Measurements from ENCODE around the gene DENND4B. TPM values are rescaled to one million over a fixed set of nuclear protein-coding genes. Genes with fewer than 3 reads are reported as not detected.
"Not testable (repeated sequence)": the region's sequence is repeated elsewhere in the genome, so short reads cannot be mapped to it uniquely, and the experiment has no call there.

Gene DENND4B
- total RNA-seq, 1 donor from 2014 or later: 42.5 TPM

GRCh38 chr1:153916297-153916696 lies 30.2 kb downstream of the DENND4B start:
- no peak for TF ChIP-seq CTCF (conservative IDR thresholded peaks at IDR 0.05; ENCODE audit: low read depth, low read length)

GRCh38 chr1:153912349-153912748 lies 34.2 kb downstream of the DENND4B start:
- TF ChIP-seq CTCF (conservative IDR thresholded peaks at IDR 0.05; ENCODE audit: low read depth, low read length): no peak
- no peak for DNase-seq (ENCODE audit: low read depth)
- no peak overlapping the region for H3K4me3 ChIP-seq (ENCODE audit: low read depth, low read length)

More at GRCh38 chr1:153916297-153916696, 30.2 kb downstream of the DENND4B start:
- DNase-seq (ENCODE audit: low read depth): no peak
- H3K4me3 ChIP-seq (ENCODE audit: low read depth, low read length): no peak overlapping the region

- not testable (repeated sequence) for DNase-seq (ENCODE audit: low read depth); H3K4me3 ChIP-seq (ENCODE audit: low read depth, low read length)
Measured at GRCh38 chr1:153910560-153910959, 36.0 kb downstream of the DENND4B start.

- TF ChIP-seq CTCF (conservative IDR thresholded peaks at IDR 0.05; ENCODE audit: low read depth, low read length): no peak
- H3K4me3 ChIP-seq (ENCODE audit: low read depth, low read length): no peak overlapping the region
- DNase-seq (ENCODE audit: low read depth): no peak
Measured at GRCh38 chr1:153908071-153908470, 38.4 kb downstream of the DENND4B start.

- TF ChIP-seq CTCF (conservative IDR thresholded peaks at IDR 0.05; ENCODE audit: low read depth, low read length): no peak
- H3K4me3 ChIP-seq (ENCODE audit: low read depth, low read length): no peak overlapping the region
- DNase-seq (ENCODE audit: low read depth): no peak
Measured at GRCh38 chr1:153907134-153907533, 39.4 kb downstream of the DENND4B start.

- H3K4me3 ChIP-seq (ENCODE audit: low read depth, low read length): no peak overlapping the region
- no peak for TF ChIP-seq CTCF (conservative IDR thresholded peaks at IDR 0.05; ENCODE audit: low read depth, low read length)
- DNase-seq (ENCODE audit: low read depth): no peak
Measured at GRCh38 chr1:153906396-153906795, 40.1 kb downstream of the DENND4B start.

GRCh38 chr1:153905908-153906307 lies 40.6 kb downstream of the DENND4B start:
- H3K4me3 ChIP-seq (ENCODE audit: low read depth, low read length); DNase-seq (ENCODE audit: low read depth): not testable (repeated sequence)

GRCh38 chr1:153903841-153904455 lies 42.6 kb downstream of the DENND4B start:
- no peak for DNase-seq (ENCODE audit: low read depth)
- no peak for TF ChIP-seq CTCF (conservative IDR thresholded peaks at IDR 0.05; ENCODE audit: low read depth, low read length)
- H3K4me3 ChIP-seq (ENCODE audit: low read depth, low read length): no peak overlapping the region

All from epithelial cell of proximal tubule (primary cell).